Epithelial cell of proximal tubule (primary cell): ENCODE data around the gene ACTR8. TPM values are rescaled to one million over a fixed set of nuclear protein-coding genes. Genes with fewer than 3 reads are reported as not detected.
"Not testable (repeated sequence)": the region's sequence is repeated elsewhere in the genome, so short reads cannot be mapped to it uniquely, and the experiment has no call there.

ENCODE experiments used
- DNase-seq: peaks from one replicate; pipeline ENCODE4 v3.0.0-alpha.2; 2011; ENCODE audit warnings: low read depth
- H3K4me3 ChIP-seq: 2 replicates; pipeline ENCODE4 v1.5.1; 2011; ENCODE audit warnings: low read depth, mild to moderate bottlenecking, low read length
- CTCF ChIP-seq: conservative IDR thresholded peaks from 2 replicates; pipeline ENCODE4 v1.5.1; 2012; ENCODE audit warnings: low read depth, mild to moderate bottlenecking, low read length
- total RNA-seq: library from RNA; depleted of rRNA; stranded (reverse); fragments of >200 nt; gene quantifications from 2 replicates; pipeline ENCODE4 v1.2.3, GENCODE V29; 2015

The ACTR8 gene
- total RNA-seq = 22.9 and 23.2 TPM in 2 replicates

- no peak for DNase-seq
- H3K4me3 ChIP-seq = peak within 1 kb of the TSS; percentile 84
- TF ChIP-seq CTCF = peak; percentile 24
Measured at GRCh38 chr3:53881691-53882593, at the start of gene ACTR8. TSS of gene ACTR8 (minus strand) at chr3:53882152. CDS start at chr3:53882101, 51 bp downstream.

GRCh38 chr3:53927208-53927872 lies 45.4 kb upstream of the ACTR8 start:
- not testable (repeated sequence) for H3K4me3 ChIP-seq, DNase-seq

DNA sequence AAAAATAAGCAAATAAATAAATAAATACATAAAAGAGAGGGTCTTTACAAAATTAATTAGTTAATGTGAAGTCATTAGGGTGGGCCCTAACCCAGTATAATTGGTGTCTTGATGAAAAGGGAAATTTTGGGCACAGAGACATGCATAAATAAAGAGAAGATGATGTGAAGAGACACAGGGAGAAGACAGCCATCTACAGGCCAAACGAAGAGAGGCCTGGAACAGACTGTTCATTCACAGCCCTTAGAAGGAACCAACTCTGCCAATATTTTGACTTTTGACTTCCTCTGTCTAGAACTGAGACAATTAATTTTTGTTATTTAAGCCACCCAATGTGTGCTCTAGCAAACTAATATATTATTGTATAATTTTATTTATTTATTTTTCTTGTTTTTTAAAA lies 39.3 kb upstream of the ACTR8 start:
- no peak for DNase-seq
- H3K4me3 ChIP-seq = no peak overlapping the region
- peak; percentile 65 for TF ChIP-seq CTCF

GRCh38 chr3:53919741-53920140 lies 37.8 kb upstream of the ACTR8 start:
- TF ChIP-seq CTCF = no peak
- no peak overlapping the region for H3K4me3 ChIP-seq
- DNase-seq = no peak

- H3K4me3 ChIP-seq = no peak overlapping the region
- DNase-seq = no peak
- no peak for TF ChIP-seq CTCF
Measured at GRCh38 chr3:53913401-53913800, 31.4 kb upstream of the ACTR8 start.

DNA sequence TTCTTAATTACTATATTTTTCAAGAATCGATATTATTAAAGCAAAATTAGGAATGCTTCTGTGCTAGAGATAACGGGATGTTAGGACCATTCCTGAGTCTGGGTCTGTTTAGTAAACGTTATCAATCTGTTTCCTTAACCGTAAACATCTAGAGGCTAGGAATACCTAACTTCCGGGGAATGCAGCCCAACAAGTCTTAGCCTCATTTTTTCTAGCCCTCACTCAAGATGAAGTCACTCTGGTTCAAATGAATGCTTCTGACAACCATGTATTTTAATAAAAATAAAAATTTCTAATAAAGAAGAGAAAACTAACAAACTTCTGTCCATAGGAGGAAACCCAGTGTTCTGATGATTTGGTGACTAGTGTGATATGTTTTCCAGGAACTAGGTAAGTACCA lies 20.8 kb upstream of the ACTR8 start:
- DNase-seq = no peak

More for the DNA sequence above, 20.8 kb upstream of the ACTR8 start:
- no peak overlapping the region for H3K4me3 ChIP-seq
- TF ChIP-seq CTCF = no peak
